ENCODE measurements around the gene NOM1.

NOM1 gene

GRCh38 chr7:157003756-157004520 is 54.4 kb downstream of the NOM1 start:
- Histone ChIP-seq H3K27ac (ENCODE audit: low read length) (no peak overlapping the region), H3K79me2 (ENCODE audit: low read length) (peaks cover 6% of the 10 kb centered on the region; the same call in 1 of the 2 replicates), H3K9ac (ENCODE audit: low read length) (no peak overlapping the region), H3K4me2 (ENCODE audit: low read depth, low read length) (no peak overlapping the region), H3F3A (ENCODE audit: insufficient read depth, low read length) (no peaks in the 10 kb centered on the region), H4K20me1 (ENCODE audit: insufficient read depth, low read length) (no peaks in the 10 kb centered on the region), H3K9me3 (replicated peaks; ENCODE audit: insufficient read depth, low read length) (no peaks in the 10 kb centered on the region), H3K9me2 (replicated peaks; ENCODE audit: insufficient read depth, low read length) (no peaks in the 10 kb centered on the region), H3K27me3 (replicated peaks; ENCODE audit: insufficient read depth, low read length) (peaks cover 32% of the 10 kb centered on the region), H2AFZ (ENCODE audit: low read length) (no peak overlapping the region), H3K4me3 (ENCODE audit: low read length) (no peak overlapping the region), H3K4me1 (ENCODE audit: low read length) (0 out of 2 replicates have a peak, but pooled peaks cover 1% of the 10 kb centered on the region), H3K36me3 (replicated peaks; ENCODE audit: insufficient read depth, low read length) (no peaks in the 10 kb centered on the region)
- no peak for TF ChIP-seq EZH2 (optimal IDR thresholded peaks at IDR 0.05; ENCODE audit: low read depth, low read length)
- TF ChIP-seq EZH2phosphoT487 (IDR thresholded peaks at IDR 0.05; ENCODE audit: low read length): no peak
- TF ChIP-seq CTCF (IDR thresholded peaks at IDR 0.05; ENCODE audit: low read length): no peak
- peak; percentile 8 for DNase-seq

- H3K27me3 ChIP-seq (replicated peaks; ENCODE audit: insufficient read depth, low read length): peaks cover 32% of the 10 kb centered on the region
- H3F3A ChIP-seq (ENCODE audit: insufficient read depth, low read length): no peaks in the 10 kb centered on the region
- no peak overlapping the region for H3K4me2 ChIP-seq (ENCODE audit: low read depth, low read length)
- no peak overlapping the region for H2AFZ ChIP-seq (ENCODE audit: low read length)
- no peaks in the 10 kb centered on the region for H4K20me1 ChIP-seq (ENCODE audit: insufficient read depth, low read length)
- H3K9me3 ChIP-seq (replicated peaks; ENCODE audit: insufficient read depth, low read length): no peaks in the 10 kb centered on the region
- no peaks in the 10 kb centered on the region for H3K9me2 ChIP-seq (replicated peaks; ENCODE audit: insufficient read depth, low read length)
- H3K9ac ChIP-seq (ENCODE audit: low read length): no peak overlapping the region
- 0 out of 2 replicates have a peak, but pooled peaks cover 6% of the 10 kb centered on the region for H3K4me1 ChIP-seq (ENCODE audit: low read length)
- DNase-seq: peak; percentile 4
- no peak for TF ChIP-seq EZH2phosphoT487 (IDR thresholded peaks at IDR 0.05; ENCODE audit: low read length)
- TF ChIP-seq EZH2 (optimal IDR thresholded peaks at IDR 0.05; ENCODE audit: low read depth, low read length): no peak
- no peak for TF ChIP-seq CTCF (IDR thresholded peaks at IDR 0.05; ENCODE audit: low read length)
- peaks cover 12% of the 10 kb centered on the region for H3K79me2 ChIP-seq (ENCODE audit: low read length)
- H3K27ac ChIP-seq (ENCODE audit: low read length): no peak overlapping the region
- H3K4me3 ChIP-seq (ENCODE audit: low read length): no peak overlapping the region
- no peaks in the 10 kb centered on the region for H3K36me3 ChIP-seq (replicated peaks; ENCODE audit: insufficient read depth, low read length)
These were observed 55.3 kb downstream of the NOM1 start for GRCh38 chr7:157004521-157005455.

GRCh38 chr7:157005456-157006204 is 56.1 kb downstream of the NOM1 start:
- TF ChIP-seq EZH2 (optimal IDR thresholded peaks at IDR 0.05; ENCODE audit: low read depth, low read length) (no peak), EZH2phosphoT487 (IDR thresholded peaks at IDR 0.05; ENCODE audit: low read length) (no peak), CTCF (IDR thresholded peaks at IDR 0.05; ENCODE audit: low read length) (no peak)

More at GRCh38 chr7:157005456-157006204, 56.1 kb downstream of the NOM1 start:
- H3K9me3 ChIP-seq (replicated peaks; ENCODE audit: insufficient read depth, low read length): no peaks in the 10 kb centered on the region
- H3K4me1 ChIP-seq (ENCODE audit: low read length): 0 out of 2 replicates have a peak, but pooled peaks cover 6% of the 10 kb centered on the region
- H3K79me2 ChIP-seq (ENCODE audit: low read length): peaks cover 12% of the 10 kb centered on the region
- H3K4me3 ChIP-seq (ENCODE audit: low read length): no peak overlapping the region
- H3K9me2 ChIP-seq (replicated peaks; ENCODE audit: insufficient read depth, low read length): no peaks in the 10 kb centered on the region
- H2AFZ ChIP-seq (ENCODE audit: low read length): no peak overlapping the region
- no peaks in the 10 kb centered on the region for H3K36me3 ChIP-seq (replicated peaks; ENCODE audit: insufficient read depth, low read length)
- DNase-seq: no peak
- H3K27ac ChIP-seq (ENCODE audit: low read length): no peak overlapping the region
- H3F3A ChIP-seq (ENCODE audit: insufficient read depth, low read length): no peaks in the 10 kb centered on the region
- no peak overlapping the region for H3K4me2 ChIP-seq (ENCODE audit: low read depth, low read length)
- H3K9ac ChIP-seq (ENCODE audit: low read length): no peak overlapping the region
- no peaks in the 10 kb centered on the region for H4K20me1 ChIP-seq (ENCODE audit: insufficient read depth, low read length)
- H3K27me3 ChIP-seq (replicated peaks; ENCODE audit: insufficient read depth, low read length): peaks cover 32% of the 10 kb centered on the region
